Measurements from ENCODE around the gene MDH1B. TPM values are rescaled to one million over a fixed set of nuclear protein-coding genes. Genes with fewer than 3 reads are reported as not detected.

Gene MDH1B
- total RNA-seq, 1 donor from 2014 or later: 3.3 TPM

DNA sequence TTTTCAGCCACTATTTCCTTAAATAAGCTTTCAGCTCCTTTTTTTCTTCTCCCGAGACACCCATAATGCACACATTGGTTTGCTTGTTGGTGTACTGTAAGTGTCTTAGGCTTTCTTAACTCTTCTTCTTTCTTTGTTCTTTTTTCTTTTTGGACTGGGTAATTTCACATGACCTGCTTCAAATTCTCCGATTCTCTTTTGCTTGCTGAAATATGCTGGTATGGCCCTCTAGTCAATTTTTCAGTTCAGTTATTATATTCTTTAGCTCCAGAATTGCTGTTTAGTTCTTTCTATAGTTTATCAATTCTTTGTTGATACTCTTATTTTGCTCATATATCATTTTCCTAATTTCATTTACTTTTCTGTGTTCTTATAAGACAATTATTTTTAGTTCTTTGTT is 15.5 kb upstream of the MDH1B start:
- TF ChIP-seq, protein P1, sequence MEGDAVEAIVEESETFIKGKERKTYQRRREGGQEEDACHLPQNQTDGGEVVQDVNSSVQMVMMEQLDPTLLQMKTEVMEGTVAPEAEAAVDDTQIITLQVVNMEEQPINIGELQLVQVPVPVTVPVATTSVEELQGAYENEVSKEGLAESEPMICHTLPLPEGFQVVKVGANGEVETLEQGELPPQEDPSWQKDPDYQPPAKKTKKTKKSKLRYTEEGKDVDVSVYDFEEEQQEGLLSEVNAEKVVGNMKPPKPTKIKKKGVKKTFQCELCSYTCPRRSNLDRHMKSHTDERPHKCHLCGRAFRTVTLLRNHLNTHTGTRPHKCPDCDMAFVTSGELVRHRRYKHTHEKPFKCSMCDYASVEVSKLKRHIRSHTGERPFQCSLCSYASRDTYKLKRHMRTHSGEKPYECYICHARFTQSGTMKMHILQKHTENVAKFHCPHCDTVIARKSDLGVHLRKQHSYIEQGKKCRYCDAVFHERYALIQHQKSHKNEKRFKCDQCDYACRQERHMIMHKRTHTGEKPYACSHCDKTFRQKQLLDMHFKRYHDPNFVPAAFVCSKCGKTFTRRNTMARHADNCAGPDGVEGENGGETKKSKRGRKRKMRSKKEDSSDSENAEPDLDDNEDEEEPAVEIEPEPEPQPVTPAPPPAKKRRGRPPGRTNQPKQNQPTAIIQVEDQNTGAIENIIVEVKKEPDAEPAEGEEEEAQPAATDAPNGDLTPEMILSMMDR (IDR thresholded peaks at IDR 0.05): no peak
- intact Hi-C loops (cut with DNase I): no loop called here
- ATAC-seq (no peak), DNase-seq (no peak)
- Histone ChIP-seq H3K27me3 (ENCODE audit: low read depth) (no peaks in the 10 kb centered on the region), H3K27ac (no peak overlapping the region), H3K4me3 (no peak overlapping the region), H3K9me3 (peaks cover 8% of the 10 kb centered on the region), H3K4me1 (no peaks in the 10 kb centered on the region), H3K36me3 (peaks cover 76% of the 10 kb centered on the region)

DNA sequence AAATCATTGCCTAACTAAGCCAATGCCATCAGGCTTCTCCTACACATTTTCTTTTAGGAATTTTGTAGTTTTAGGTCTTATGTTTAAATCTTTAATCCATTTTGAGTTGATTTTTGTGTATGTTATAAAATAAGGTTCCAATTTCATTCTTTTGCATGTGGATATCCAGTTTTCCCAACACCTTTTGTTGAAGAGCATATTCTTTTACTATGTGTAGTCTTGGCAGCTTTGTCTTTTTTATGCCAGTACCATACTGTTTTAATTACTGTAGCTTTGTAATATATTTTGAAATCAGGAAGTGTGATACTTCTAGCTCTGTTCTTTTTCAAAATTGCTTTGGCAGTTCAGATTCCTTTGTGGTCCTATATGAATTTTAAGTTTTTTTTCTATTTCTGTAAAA is 11.3 kb upstream of the MDH1B start:
- ATAC-seq (no peak), DNase-seq (no peak)
- H3K4me3 ChIP-seq: no peak overlapping the region
- no peaks in the 10 kb centered on the region for H3K4me1 ChIP-seq
- H3K27ac ChIP-seq: no peak overlapping the region
- H3K27me3 ChIP-seq (ENCODE audit: low read depth): no peaks in the 10 kb centered on the region
- peaks cover 8% of the 10 kb centered on the region for H3K9me3 ChIP-seq
- TF ChIP-seq, protein P1 (IDR thresholded peaks at IDR 0.05): no peak
- intact Hi-C loops (cut with DNase I): no loop called here
- H3K36me3 ChIP-seq: peaks cover 82% of the 10 kb centered on the region

DNA sequence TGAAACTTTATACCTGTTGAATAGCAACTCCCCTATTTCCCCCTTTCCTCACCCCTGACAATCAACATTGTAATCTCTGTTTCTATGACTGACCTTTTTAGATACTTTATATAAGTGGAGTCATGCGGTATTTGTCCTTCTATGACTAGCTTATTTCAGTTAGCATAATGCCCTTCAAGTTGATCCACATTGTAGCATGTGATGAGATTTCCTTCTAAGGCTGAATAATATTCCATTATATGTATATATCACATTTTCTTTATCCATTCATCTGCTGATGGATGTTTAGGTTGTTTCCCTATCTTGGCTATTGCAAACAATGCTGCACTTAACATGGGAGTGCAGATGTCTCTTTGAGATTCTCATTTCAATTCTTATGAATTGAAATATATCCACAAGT is 9.7 kb upstream of the MDH1B start:
- H3K36me3 ChIP-seq: peaks cover 90% of the 10 kb centered on the region
- intact Hi-C loops (cut with DNase I): no loop called here
- TF ChIP-seq, protein P1 (IDR thresholded peaks at IDR 0.05): no peak

DNA sequence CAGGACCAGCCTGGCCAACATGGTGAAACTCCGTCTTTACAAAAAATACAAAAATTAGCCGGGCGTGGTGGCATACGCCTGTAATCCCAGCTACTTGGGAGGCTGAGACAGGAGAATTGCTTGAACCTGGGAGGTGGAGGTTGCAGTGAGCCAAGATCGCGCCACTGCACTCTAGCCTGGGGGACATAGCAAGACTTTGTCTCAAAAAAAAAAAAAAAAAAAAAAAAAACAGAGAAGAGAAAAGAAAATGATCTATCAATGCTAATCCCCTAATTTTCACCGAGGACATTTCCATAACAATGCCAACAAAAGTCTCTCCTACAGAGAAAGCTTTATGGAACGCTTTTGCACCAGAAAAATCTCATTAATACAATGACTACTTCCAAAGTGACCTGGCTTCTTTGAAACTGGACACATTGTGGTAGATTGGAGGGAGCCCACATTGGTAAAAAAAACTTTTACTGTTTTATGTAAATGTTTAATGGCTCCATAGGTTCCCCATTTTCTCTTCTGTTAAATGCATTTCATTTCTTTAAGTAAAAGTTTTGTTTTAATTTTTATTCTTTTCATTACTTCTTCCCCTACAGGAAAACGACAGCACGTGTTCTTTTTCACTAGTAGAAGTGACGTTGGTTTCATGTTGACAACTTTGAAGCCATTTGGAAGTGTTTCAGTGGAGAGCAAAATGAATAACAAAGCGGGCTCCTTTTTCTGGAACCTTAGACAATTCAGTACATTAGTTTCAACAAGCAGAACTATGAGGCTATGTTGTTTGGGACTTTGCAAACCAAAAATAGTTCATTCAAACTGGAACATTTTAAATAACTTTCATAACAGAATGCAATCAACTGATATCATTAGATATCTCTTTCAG is 1.2 kb upstream of the MDH1B start:
- no peaks in the 10 kb centered on the region for H3K9me3 ChIP-seq
- H3K4me3 ChIP-seq: peak overlapping the region; percentile 87
- TF ChIP-seq, protein P1 (IDR thresholded peaks at IDR 0.05): no peak
- no peak for DNase-seq
- peaks cover 41% of the 10 kb centered on the region for H3K36me3 ChIP-seq
- peaks cover 23% of the 10 kb centered on the region for H3K4me1 ChIP-seq
- peak overlapping the region; percentile 92 for H3K27ac ChIP-seq
- intact Hi-C loops (cut with DNase I): no loop called here
- no peaks in the 10 kb centered on the region for H3K27me3 ChIP-seq (ENCODE audit: low read depth)
- no peak for ATAC-seq

More for the DNA sequence above, 9.7 kb upstream of the MDH1B start:
- Histone ChIP-seq H3K4me3 (no peak overlapping the region), H3K4me1 (no peaks in the 10 kb centered on the region), H3K27me3 (ENCODE audit: low read depth) (no peaks in the 10 kb centered on the region), H3K27ac (no peak overlapping the region), H3K9me3 (peaks cover 8% of the 10 kb centered on the region)
- no peak for ATAC-seq
- no peak for DNase-seq

DNA sequence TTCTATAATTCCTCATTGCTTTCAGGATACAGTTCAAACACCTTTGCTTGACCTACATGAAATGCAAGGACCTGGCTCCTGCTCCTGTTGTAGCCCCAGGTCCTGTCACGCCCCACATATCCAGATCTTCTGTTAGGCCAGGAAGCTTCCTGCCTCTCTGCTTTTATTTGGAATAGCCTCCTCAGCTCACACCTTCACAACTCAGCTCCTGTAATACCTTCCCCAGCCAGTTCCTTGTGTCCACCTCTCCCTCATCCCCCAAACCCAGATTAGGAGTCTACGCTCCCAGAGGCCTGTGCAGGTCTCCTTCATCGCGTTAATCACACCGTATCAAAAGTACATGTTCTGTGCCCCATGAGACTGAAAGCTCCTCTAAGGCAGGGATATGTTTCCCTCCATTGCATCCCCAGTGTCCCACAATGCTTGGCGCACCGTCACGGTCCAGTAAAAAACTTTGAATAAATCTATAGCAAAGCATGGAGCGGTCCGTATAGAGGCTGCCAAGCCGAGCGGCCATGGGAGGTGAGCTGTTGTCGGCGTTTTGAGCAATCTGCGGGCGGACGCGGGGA is 371 bp downstream of the MDH1B start:
- Histone ChIP-seq H3K4me1 (peaks cover 23% of the 10 kb centered on the region), H3K4me3 (peak overlapping the region; percentile 87), H3K27me3 (ENCODE audit: low read depth) (no peaks in the 10 kb centered on the region), H3K36me3 (peaks cover 26% of the 10 kb centered on the region), H3K27ac (peak overlapping the region; percentile 92), H3K9me3 (no peaks in the 10 kb centered on the region)
- intact Hi-C loops (cut with DNase I): no loop called here
- no peak for ATAC-seq
- no peak for DNase-seq
- TF ChIP-seq, protein P1 (IDR thresholded peaks at IDR 0.05): no peak
